Central memory CD8-positive, alpha-beta T cell (primary cell): ENCODE measurements around the gene USP35.

Experiments used
- ATAC-seq: fragments of 150-1000 bp; cut with Tn5 transposase; replicated peaks from 2 replicates; pipeline ENCODE4 v1.10.0; 2022; ENCODE audit warnings: mild to moderate bottlenecking, moderate FRiP score, moderate number of reproducible peaks; ENCODE audit not compliant: poor library complexity, severe bottlenecking; ENCODE audit errors: extremely low read depth
- DNase-seq, 2 donors: peaks; one replicate each; pipeline ENCODE4 v3.0.0; 2021; ENCODE audit warnings: low spot score in 2 of 2
- H3K27ac Mint-ChIP-seq: one replicate; pipeline ENCODE4 v1.8.0; 2022; ENCODE audit warnings: low read depth, mild to moderate bottlenecking, moderate library complexity, mixed read lengths
- H3K27me3 Mint-ChIP-seq: one replicate; pipeline ENCODE4 v1.8.0; 2022; ENCODE audit warnings: mixed read lengths
- H3K36me3 Mint-ChIP-seq: one replicate; pipeline ENCODE4 v1.8.0; 2022; ENCODE audit warnings: mild to moderate bottlenecking, moderate library complexity, mixed read lengths; ENCODE audit not compliant: insufficient read depth
- H3K4me1 Mint-ChIP-seq: one replicate; pipeline ENCODE4 v1.8.0; 2022; ENCODE audit warnings: mixed read lengths
- H3K4me3 Mint-ChIP-seq: one replicate; pipeline ENCODE4 v1.8.0; 2022; ENCODE audit warnings: mild to moderate bottlenecking, moderate library complexity, mixed read lengths
- H3K9me3 Mint-ChIP-seq: one replicate; pipeline ENCODE4 v1.8.0; 2022; ENCODE audit warnings: mixed read lengths

Gene USP35

GRCh38 chr11:78262238-78262637, 73.5 kb downstream of the USP35 start:
- H3K36me3 Mint-ChIP-seq = peaks cover 1% of the 10 kb centered on the region
- H3K9me3 Mint-ChIP-seq = no peaks in the 10 kb centered on the region
- H3K27me3 Mint-ChIP-seq = peaks cover 8% of the 10 kb centered on the region
- no peak for ATAC-seq
- DNase-seq = no peak
- no peak overlapping the region for H3K4me3 Mint-ChIP-seq
- no peaks in the 10 kb centered on the region for H3K4me1 Mint-ChIP-seq
- H3K27ac Mint-ChIP-seq = no peak overlapping the region

- peaks cover 8% of the 10 kb centered on the region for H3K27me3 Mint-ChIP-seq
- peaks cover 1% of the 10 kb centered on the region for H3K36me3 Mint-ChIP-seq
- no peak overlapping the region for H3K27ac Mint-ChIP-seq
- H3K4me1 Mint-ChIP-seq = no peaks in the 10 kb centered on the region
- no peak overlapping the region for H3K4me3 Mint-ChIP-seq
- ATAC-seq = no peak
- H3K9me3 Mint-ChIP-seq = no peaks in the 10 kb centered on the region
- no peak for DNase-seq
These were observed 74.0 kb downstream of the USP35 start for GRCh38 chr11:78262691-78263090.
